Prostate gland (tissue), 2 donors: ENCODE measurements around the gene BBIP1.

Source experiments
- CTCF ChIP-seq, 4 experiments: fragments of 200-600 bp in 2 of 4; fragments of 450-650 bp in 2 of 4; sonication (generic) in 2 of 4; IDR thresholded peaks; 1 replicate in 3 of 4; 2 replicates in 1 of 4; pipeline ENCODE4 v1.5.1; 2016 to 2019; ENCODE audit warnings: antibody characterized with exemption in 4 of 4, mild to moderate bottlenecking in 2 of 4, moderate library complexity in 2 of 4
- POLR2AphosphoS5 ChIP-seq: sonication (generic); formaldehyde crosslinking; IDR thresholded peaks from one replicate; pipeline ENCODE4 v1.6.1; 2017; ENCODE audit warnings: antibody characterized with exemption

GRCh38 chr10:110919971-110920881 is 1.2 kb upstream of the BBIP1 start:
- TF ChIP-seq CTCF (IDR thresholded peaks at IDR 0.05) (no peak), POLR2AphosphoS5 (no peak)
